Measurements from ENCODE around the gene ARHGEF40.

Gene ARHGEF40

DNA sequence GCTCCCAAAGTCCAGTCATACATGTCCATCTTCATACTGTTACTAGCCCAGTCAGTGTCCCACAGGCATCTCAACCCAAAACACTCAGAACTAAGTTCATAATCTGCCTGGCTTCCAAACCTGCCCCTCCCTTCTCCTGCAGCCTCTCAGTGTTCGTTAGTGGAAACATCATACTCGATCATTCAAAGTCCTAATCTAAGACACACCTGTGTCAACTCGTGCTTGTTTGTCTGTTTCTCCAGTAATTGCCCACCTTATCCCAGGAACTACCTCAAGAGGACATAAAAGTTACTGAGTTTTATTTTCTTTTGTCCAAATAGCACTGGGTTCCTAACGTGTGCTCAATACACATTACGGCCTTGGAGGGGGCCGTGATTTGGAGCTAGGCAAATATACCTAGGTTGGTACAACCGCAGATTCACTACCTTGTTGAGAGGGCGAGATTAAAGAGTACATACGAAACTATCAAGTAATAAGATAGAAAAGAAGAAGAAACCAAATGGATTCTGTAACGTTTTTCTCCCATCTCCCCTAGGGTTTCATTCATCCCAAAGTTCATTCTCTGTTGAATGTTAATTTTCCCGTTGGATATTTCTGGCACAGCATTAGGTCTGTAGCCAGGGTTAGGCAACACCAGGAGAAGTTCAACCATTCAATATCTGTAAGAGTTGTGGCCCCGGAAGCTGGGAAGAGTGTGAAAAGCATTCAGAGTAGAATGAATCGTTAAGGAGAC is 9.3 kb upstream of the ARHGEF40 start:
- DNase-seq, result no peak

GRCh38 chr14:21061347-21061668 is 8.8 kb upstream of the ARHGEF40 start:
- DNase-seq, result no peak

DNA sequence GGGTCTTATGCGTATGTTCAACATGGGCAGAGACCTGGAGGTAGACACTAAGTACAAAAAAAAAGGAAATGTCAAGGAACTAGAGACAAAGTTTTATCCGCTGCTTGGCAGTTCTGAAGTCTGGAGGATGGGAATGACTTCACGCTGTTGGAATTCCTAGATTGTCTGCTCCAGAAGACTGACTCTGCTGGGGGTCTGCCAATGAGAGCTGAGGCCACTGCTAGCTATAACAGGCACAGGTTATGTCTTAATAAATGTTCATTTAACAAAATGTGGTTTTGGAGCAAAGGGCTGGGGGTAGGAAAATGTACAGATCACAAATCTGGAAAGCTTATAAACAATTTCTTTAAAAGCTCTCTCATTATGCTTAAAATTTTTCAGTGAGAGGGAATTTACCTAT is 6.6 kb upstream of the ARHGEF40 start:
- DNase-seq, result no peak

GRCh38 chr14:21066882-21067502 is 3.1 kb upstream of the ARHGEF40 start:
- DNase-seq, result no peak

DNA sequence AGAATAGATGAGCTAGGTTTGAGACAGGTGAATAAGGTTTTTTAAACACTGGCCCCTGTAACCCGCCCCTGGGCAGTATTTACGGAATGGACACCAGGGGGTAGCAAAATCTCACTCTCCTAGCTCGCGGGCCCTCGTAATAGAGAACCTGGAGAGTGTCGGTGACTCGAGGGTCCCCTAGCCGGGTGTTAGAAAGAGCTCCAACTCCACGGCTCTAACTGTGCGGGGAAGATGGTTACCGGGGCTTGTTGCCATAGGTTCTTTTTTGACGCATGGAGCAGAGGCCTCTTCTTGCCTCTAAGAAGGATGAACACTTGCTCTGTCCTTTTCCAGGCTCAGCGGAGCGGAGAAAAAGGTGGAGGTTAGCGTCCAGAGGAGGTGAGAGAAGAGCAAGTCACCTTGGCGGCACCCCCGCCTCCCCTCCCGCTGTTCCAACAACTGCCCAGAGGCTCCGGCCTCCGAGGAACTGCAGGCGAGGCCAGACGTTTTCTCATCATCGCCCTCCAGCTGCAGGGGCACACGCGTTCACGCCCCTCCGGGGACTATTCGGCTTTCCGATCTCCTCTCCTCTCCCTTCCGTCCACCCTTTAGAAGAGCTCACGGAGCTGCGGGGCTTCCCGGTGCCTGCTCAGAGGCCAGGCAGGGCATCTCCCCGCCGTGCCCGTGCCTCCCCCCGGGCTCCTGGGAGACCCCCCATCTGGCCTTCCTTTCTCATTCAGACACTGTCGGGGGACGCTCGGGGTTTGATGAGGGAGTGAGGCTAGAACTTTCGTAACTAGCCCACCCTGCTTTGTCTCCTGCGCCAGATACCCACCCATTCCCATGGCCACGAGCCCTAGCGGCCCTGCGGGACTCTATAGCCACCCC is 1.4 kb upstream of the ARHGEF40 start:
- DNase-seq, result peak; percentile 45

DNA sequence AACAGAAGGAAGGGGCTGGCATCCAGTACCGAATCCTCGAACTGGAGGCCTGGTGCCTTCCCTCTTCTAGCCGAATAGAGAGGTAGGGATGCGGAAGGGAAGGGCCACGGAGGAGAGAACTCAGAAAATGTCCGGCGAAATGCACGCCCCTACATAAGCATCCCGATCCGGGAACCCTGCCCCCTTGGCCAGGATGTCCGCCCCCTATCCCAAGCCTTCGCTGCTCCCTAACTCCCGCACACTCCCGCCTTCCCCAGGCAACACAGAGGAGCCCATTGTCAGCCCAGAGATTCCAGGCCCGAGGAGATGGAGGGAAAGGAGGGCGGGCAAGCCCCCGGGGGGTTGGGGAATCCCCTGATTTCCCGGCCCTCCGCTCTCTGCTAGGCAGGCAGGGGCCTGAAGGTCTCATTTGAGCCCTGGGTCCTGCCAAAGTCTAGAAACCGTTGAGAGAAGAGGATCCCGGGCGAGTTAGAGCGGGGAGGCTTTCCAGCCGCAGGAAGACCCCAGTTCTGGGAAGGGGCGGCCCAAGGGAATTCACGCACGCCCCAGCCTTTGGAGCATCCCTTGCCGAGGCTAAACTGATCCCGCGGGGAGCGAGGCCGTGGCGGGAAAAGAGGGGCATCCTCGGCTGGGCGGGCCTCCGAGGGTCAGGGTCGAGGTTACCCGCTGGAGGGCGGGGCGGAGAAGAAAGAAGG is 569 bp upstream of the ARHGEF40 start:
- DNase-seq, result peak; percentile 32

DNA sequence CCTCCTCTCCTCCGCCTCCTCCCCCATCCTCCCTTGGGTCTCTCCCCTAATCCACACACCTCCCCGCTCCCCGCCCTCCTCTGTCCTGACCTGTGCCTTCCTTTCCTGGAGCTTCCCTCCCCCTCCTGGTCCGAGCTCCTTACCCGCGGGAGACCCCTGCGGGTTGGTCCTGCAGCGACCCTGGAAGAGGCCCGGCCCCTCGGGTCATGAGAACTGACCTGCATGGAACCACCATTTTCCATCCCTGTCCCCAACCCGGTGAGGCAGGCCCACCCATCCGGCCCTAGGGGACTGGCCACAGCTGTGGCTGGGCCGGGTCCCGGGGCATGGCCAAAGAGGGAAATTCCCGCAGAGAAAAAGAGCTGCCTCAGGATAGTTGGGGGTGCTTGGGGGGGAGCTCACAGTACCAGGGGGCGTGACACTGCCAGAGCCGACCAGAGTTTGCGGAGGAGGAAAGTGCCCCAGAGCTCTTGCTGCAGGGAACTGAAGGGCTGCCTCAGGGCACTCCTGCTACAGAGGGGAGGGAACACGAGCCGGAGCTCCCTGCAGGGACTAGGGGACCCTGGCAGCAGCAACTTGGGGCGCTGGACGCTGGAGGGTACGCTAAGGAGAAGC is 613 bp downstream of the ARHGEF40 start:
- no peak for DNase-seq

- DNase-seq, result peak; percentile 41
Measured at GRCh38 chr14:21071225-21072030, 1.3 kb downstream of the ARHGEF40 start.

- DNase-seq, result no peak
Measured at GRCh38 chr14:21072031-21072473, 1.9 kb downstream of the ARHGEF40 start.

DNA sequence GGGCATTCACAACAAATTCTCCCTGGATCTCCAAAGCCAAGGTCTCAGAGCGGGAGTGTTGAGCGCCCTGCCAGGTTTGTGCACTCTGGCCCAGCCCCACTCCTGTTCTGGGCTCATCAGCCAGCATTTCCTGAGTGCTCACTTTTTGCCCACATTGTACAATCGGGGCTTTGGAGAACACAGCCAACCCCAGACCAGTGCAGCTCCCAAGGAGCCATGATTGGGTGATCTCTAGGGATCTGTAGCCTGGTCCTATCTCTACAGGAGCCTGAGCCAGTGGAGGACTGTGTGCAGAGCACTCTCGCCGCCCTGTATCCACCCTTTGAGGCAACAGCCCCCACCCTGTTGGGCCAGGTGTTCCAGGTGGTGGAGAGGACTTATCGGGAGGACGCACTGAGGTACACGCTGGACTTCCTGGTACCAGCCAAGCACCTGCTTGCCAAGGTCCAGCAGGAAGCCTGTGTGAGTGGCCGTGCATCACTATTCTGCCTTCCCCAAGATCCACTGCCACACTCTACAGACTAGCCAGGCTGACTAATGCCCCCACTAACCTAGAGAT is 2.8 kb downstream of the ARHGEF40 start:
- no peak for DNase-seq

DNA sequence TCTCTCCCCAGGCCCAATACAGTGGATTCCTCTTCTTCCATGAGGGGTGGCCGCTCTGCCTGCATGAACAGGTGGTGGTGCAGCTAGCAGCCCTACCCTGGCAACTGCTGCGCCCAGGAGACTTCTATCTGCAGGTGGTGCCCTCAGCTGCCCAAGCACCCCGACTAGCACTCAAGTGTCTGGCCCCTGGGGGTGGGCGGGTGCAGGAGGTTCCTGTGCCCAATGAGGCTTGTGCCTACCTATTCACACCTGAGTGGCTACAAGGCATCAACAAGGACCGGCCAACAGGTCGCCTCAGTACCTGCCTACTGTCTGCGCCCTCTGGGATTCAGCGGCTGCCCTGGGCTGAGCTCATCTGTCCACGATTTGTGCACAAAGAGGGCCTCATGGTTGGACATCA is 3.8 kb downstream of the ARHGEF40 start:
- no peak for DNase-seq

GRCh38 chr14:21074398-21075272 is 4.5 kb downstream of the ARHGEF40 start:
- DNase-seq, result no peak

GRCh38 chr14:21075719-21076437 is 5.8 kb downstream of the ARHGEF40 start:
- DNase-seq, result no peak

DNA sequence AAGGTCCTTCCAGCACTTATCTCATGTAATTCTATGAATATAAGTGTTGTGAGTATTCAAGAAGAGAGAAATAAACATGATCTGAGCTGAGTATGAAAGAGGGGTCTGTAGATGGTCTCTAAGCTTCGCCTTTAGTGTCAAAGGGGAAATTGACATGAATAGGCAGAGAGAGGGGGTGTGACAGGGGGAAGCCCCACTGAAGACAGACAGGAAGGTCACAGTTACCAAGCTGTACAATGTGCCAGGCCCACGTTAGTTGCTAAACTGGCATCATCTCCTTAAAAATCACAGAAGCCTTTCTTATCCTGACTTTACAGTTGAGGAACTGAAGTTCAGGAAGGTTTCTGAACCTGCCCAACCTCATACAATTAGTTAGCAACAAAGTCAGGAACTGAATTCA is 7.6 kb downstream of the ARHGEF40 start:
- DNase-seq, result no peak

- DNase-seq, result no peak
Measured at GRCh38 chr14:21078287-21078686, 8.2 kb downstream of the ARHGEF40 start.

- DNase-seq, result no peak
Measured at GRCh38 chr14:21078726-21079125, 8.6 kb downstream of the ARHGEF40 start.

GRCh38 chr14:21081521-21082142 is 11.5 kb downstream of the ARHGEF40 start:
- no peak for DNase-seq

GRCh38 chr14:21083565-21084325 is 13.6 kb downstream of the ARHGEF40 start:
- DNase-seq, result no peak
